Kidney (tissue), 14 donors: ENCODE measurements around the gene HSPA4. TPM values are rescaled to one million over a fixed set of nuclear protein-coding genes. Genes with fewer than 3 reads are reported as not detected.
"Not testable (repeated sequence)": the region's sequence is repeated elsewhere in the genome, so short reads cannot be mapped to it uniquely, and the experiment has no call there.

Experiments used
- DNase-seq, 5 donors: peaks; one replicate each; pipeline ENCODE4 v3.0.0-alpha.2; 2013 to 2020
- FAIRE-seq: peaks from 2 replicates; lab custom pipeline; 2012; peaks lifted over from hg19 to GRCh38; lab: Jason Lieb, UNC
- H3K27ac ChIP-seq, 2 donors: one replicate each; pipeline ENCODE4 v1.7.0; 2013; ENCODE audit warnings: low read depth in 2 of 2, low read length in 2 of 2, inconsistent platforms in 1 of 2
- H3K27me3 ChIP-seq: one replicate; pipeline ENCODE4 v1.7.1; 2013; ENCODE audit warnings: low read length, inconsistent platforms; ENCODE audit not compliant: control insufficient read depth, insufficient read depth
- H3K36me3 ChIP-seq, 3 donors: one replicate each; pipeline versions ENCODE4 v1.7.0 to v1.7.1; 2013; ENCODE audit warnings: low read length in 3 of 3, control low read depth in 1 of 3, inconsistent platforms in 1 of 3; ENCODE audit not compliant: insufficient read depth in 3 of 3, control insufficient read depth in 2 of 3
- H3K4me1 ChIP-seq, 3 donors: one replicate each; pipeline versions ENCODE4 v1.7.0 to v1.7.1; 2013; ENCODE audit warnings: low read length in 3 of 3, inconsistent platforms in 1 of 3, low read depth in 1 of 3; ENCODE audit not compliant: control insufficient read depth in 2 of 3, insufficient read depth in 2 of 3
- H3K4me3 ChIP-seq, 3 donors: one replicate each; pipeline versions ENCODE4 v1.7.0 to v1.8.1; 2013; ENCODE audit warnings: low read length in 3 of 3, control low read depth in 1 of 3, inconsistent platforms in 1 of 3
- H3K9ac ChIP-seq, 3 donors: one replicate each; pipeline versions ENCODE4 v1.7.0 to v1.7.1; 2013; ENCODE audit warnings: low read length in 3 of 3, control low read depth in 1 of 3, inconsistent platforms in 1 of 3
- H3K9me3 ChIP-seq, 3 donors: one replicate each; pipeline versions ENCODE4 v1.7.0 to v1.7.1; 2013; ENCODE audit warnings: low read length in 3 of 3, control low read depth in 1 of 3, inconsistent platforms in 1 of 3; ENCODE audit not compliant: control insufficient read depth in 2 of 3, insufficient read depth in 1 of 3
- CTCF ChIP-seq: IDR thresholded peaks from 3 replicates; pipeline ENCODE4 v1.5.1; 2012; ENCODE audit warnings: mild to moderate bottlenecking, moderate library complexity, borderline replicate concordance; ENCODE audit not compliant: insufficient read depth; ENCODE audit errors: extremely low read depth
- intact Hi-C: fragments of 100-400 bp; cut with DNase I; formaldehyde crosslinking; loops from one replicate; pipeline ENCODE4 v1.11.1; 2022
- polyA plus RNA-seq: library from polyadenylated mRNA; stranded (reverse); fragments of 350-450 nt; fragmentation: Illumina TruSeq; extraction: RNeasy Lipid Tissue Mini Kit (QIAGEN cat#74804); gene quantifications from one replicate; pipeline ENCODE4 v1.2.3, GENCODE V29; 2014; ENCODE audit warnings: low read depth, low replicate concordance; ENCODE audit not compliant: insufficient read depth
- total RNA-seq: library from RNA; stranded (reverse); fragmentation: NEBNext Ultra II Directional; extraction: Animal tissue kit (Norgen Biotek cat#: 25700); gene quantifications from one replicate; pipeline ENCODE4 v1.2.1, GENCODE V29; 2021
- donor health status: control.
- donor health status: control.
- donor health status: control.
- donor health status: control.
- donor health status: control.
- donor health status: DM: yes; HTN: yes; CAD: no.
- donor health status: Normal renal cell carcinoma (clear cell type).

HSPA4 gene
- total and polyA plus RNA-seq, 2 donors from 2014 or later, result 79.7 to 81.5 TPM

GRCh38 chr5:133015466-133015865, 36.3 kb upstream of the HSPA4 start:
- Histone ChIP-seq H3K9me3 (no peaks in the 10 kb centered on the region), H3K4me1 (peaks cover 0 to 4% (median 2%) of the 10 kb centered on the region in 3 donors), H3K27ac (no peak overlapping the region), H3K4me3 (no peak overlapping the region), H3K36me3 (peaks cover 2 to 8% (median 2%) of the 10 kb centered on the region in 3 donors), H3K9ac (no peak overlapping the region), H3K27me3 (no peaks in the 10 kb centered on the region)
- intact Hi-C loops, result no loop called here
- FAIRE-seq, result no peak
- TF ChIP-seq CTCF, result no peak
- no peak for DNase-seq

GRCh38 chr5:133017964-133018363, 33.8 kb upstream of the HSPA4 start:
- no peak for TF ChIP-seq CTCF
- peaks cover 2 to 8% (median 2%) of the 10 kb centered on the region in 3 donors for H3K36me3 ChIP-seq
- H3K4me1 ChIP-seq, result peaks cover 0 to 4% (median 2%) of the 10 kb centered on the region in 3 donors
- H3K27me3 ChIP-seq, result no peaks in the 10 kb centered on the region
- H3K9me3 ChIP-seq, result no peaks in the 10 kb centered on the region
- no peak for DNase-seq
- no peak overlapping the region for H3K27ac ChIP-seq
- H3K9ac ChIP-seq, result no peak overlapping the region
- no peak for FAIRE-seq
- H3K4me3 ChIP-seq, result no peak overlapping the region
- intact Hi-C loops, result no loop called here

GRCh38 chr5:133019471-133019870, 32.3 kb upstream of the HSPA4 start:
- H3K36me3 ChIP-seq, intact Hi-C loops, FAIRE-seq, DNase-seq, H3K9me3 ChIP-seq, H3K4me1 ChIP-seq, H3K27ac ChIP-seq, H3K4me3 ChIP-seq, H3K9ac ChIP-seq, H3K27me3 ChIP-seq: not testable (repeated sequence)

- H3K9me3 ChIP-seq, result no peaks in the 10 kb centered on the region
- intact Hi-C loops, result no loop called here
- peak; percentile 96 to 99 (median 97) for DNase-seq
- no peak for FAIRE-seq
- peak within 1 kb of the TSS; percentile 86 to 97 (median 87) for H3K4me3 ChIP-seq
- no peak for TF ChIP-seq CTCF
- H3K27ac ChIP-seq, result peak within 1 kb of the TSS; percentile 91 to 96
- H3K4me1 ChIP-seq, result peaks cover 0 to 3% (median 0%) of the 10 kb centered on the region in 3 donors
- no peaks in the 10 kb centered on the region for H3K36me3 ChIP-seq
- peak within 1 kb of the TSS; percentile 79 to 97 (median 86) for H3K9ac ChIP-seq
- no peaks in the 10 kb centered on the region for H3K27me3 ChIP-seq
Observed at GRCh38 chr5:133025804-133026663, 25.8 kb upstream of the HSPA4 start, which contains the start of gene ZCCHC10. Gene ZCCHC10, minus strand, starts transcription at chr5:133026549. Its CDS starts 12 bp downstream, at chr5:133026537.
